Peyer's patch (tissue), 4 donors: ENCODE data around the gene FAM200A. TPM values are rescaled to one million over a fixed set of nuclear protein-coding genes. Genes with fewer than 3 reads are reported as not detected.
"Not testable (repeated sequence)": the region's sequence is repeated elsewhere in the genome, so short reads cannot be mapped to it uniquely, and the experiment has no call there.

Experiments
- DNase-seq, 3 donors: peaks; one replicate each; pipeline ENCODE4 v3.0.0-alpha.2; 2017 to 2019
- H3K27ac ChIP-seq, 4 donors: fragments of 200-600 bp; sonication (generic); one replicate each; pipeline ENCODE4 v1.5.1; 2016 to 2019
- H3K27me3 ChIP-seq, 2 donors: fragments of 200-600 bp; sonication (generic); one replicate each; pipeline ENCODE4 v1.5.1; 2019
- H3K36me3 ChIP-seq, 3 donors: fragments of 200-600 bp; sonication (generic); one replicate each; pipeline ENCODE4 v1.5.1; 2016 to 2019
- H3K4me1 ChIP-seq, 4 donors: fragments of 200-600 bp; sonication (generic); one replicate each; pipeline ENCODE4 v1.5.1; 2016 to 2019
- H3K4me3 ChIP-seq, 4 donors: fragments of 200-600 bp; sonication (generic); 1 replicate in 3 of 4; 2 replicates in 1 of 4; pipeline ENCODE4 v1.5.1; 2016 to 2019; ENCODE audit warnings: mild to moderate bottlenecking in 1 of 4
- H3K9me3 ChIP-seq, 4 donors: fragments of 200-600 bp; sonication (generic); one replicate each; pipeline ENCODE4 v1.5.1; 2016 to 2019; ENCODE audit warnings: mild to moderate bottlenecking in 1 of 4
- POLR2A ChIP-seq, 2 donors: fragments of 450-650 bp; IDR thresholded peaks; one replicate each; pipeline ENCODE4 v1.5.1; 2017; ENCODE audit warnings: antibody characterized with exemption in 2 of 2, mild to moderate bottlenecking in 2 of 2, moderate library complexity in 2 of 2
- total RNA-seq, 4 donors: library from RNA; depleted of rRNA; stranded (reverse); fragments of >200 nt; gene quantifications; one replicate each; pipeline ENCODE4 v1.1.0, GENCODE V29; 2016
- TF ChIP-seq, protein P1 (sequence below), 6 experiments: fragments of 450-650 bp in 4 of 6; fragments of 200-600 bp in 2 of 6; sonication (generic) in 1 of 6; IDR thresholded peaks; one replicate each; pipeline ENCODE4 v1.5.1; 2017 to 2019; ENCODE audit warnings: antibody characterized with exemption in 6 of 6, mild to moderate bottlenecking in 3 of 6, moderate library complexity in 1 of 6

Gene FAM200A
- total RNA-seq, 4 donors from 2014 or later, result 2.2 to 4.2 (median 2.6) TPM

GRCh38 chr7:99557196-99557607 is 5.3 kb upstream of the FAM200A start:
- H3K27ac ChIP-seq, result peak overlapping the region; percentile 90 to 98 (median 96)
- H3K36me3 ChIP-seq, result peaks cover 0 to 19% (median 0%) of the 10 kb centered on the region in 3 donors
- H3K4me1 ChIP-seq, result peaks cover 0 to 25% (median 9%) of the 10 kb centered on the region in 4 donors
- DNase-seq, result no peak
- H3K27me3 ChIP-seq, result no peaks in the 10 kb centered on the region
- TF ChIP-seq, protein P1, sequence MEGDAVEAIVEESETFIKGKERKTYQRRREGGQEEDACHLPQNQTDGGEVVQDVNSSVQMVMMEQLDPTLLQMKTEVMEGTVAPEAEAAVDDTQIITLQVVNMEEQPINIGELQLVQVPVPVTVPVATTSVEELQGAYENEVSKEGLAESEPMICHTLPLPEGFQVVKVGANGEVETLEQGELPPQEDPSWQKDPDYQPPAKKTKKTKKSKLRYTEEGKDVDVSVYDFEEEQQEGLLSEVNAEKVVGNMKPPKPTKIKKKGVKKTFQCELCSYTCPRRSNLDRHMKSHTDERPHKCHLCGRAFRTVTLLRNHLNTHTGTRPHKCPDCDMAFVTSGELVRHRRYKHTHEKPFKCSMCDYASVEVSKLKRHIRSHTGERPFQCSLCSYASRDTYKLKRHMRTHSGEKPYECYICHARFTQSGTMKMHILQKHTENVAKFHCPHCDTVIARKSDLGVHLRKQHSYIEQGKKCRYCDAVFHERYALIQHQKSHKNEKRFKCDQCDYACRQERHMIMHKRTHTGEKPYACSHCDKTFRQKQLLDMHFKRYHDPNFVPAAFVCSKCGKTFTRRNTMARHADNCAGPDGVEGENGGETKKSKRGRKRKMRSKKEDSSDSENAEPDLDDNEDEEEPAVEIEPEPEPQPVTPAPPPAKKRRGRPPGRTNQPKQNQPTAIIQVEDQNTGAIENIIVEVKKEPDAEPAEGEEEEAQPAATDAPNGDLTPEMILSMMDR (IDR thresholded peaks at IDR 0.05), result no peak
- no peak for TF ChIP-seq POLR2A (IDR thresholded peaks at IDR 0.05)
- peak overlapping the region in 3 of 4 donors; percentile 79 to 96 (median 81) for H3K4me3 ChIP-seq
- no peaks in the 10 kb centered on the region for H3K9me3 ChIP-seq

DNA sequence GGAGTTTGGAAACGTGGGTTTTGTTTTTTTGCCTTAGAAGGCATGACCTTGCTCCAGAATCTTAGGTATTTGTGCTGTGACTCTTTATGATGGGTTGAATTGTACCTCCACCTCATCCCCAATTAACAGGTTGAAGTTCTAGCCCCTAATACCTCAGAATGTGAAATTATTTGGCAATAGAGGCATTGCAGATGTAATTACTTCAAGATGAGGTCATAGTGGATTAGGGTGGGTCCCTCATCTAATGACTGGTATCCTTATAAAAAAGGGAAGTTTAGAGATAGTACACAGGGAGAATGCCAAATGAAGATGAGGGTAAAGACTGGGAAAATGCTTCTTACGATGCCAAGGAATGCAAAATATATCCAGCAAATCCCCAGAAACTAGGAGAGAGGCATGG is 3.0 kb upstream of the FAM200A start:
- Histone ChIP-seq H3K27me3 (no peaks in the 10 kb centered on the region), H3K4me3 (no peak overlapping the region), H3K4me1 (peaks cover 3 to 23% (median 8%) of the 10 kb centered on the region in 4 donors), H3K9me3 (no peaks in the 10 kb centered on the region), H3K27ac (no peak overlapping the region), H3K36me3 (no peaks in the 10 kb centered on the region)
- no peak for DNase-seq
- TF ChIP-seq POLR2A (IDR thresholded peaks at IDR 0.05), result no peak
- TF ChIP-seq, protein P1 (IDR thresholded peaks at IDR 0.05), result no peak

DNA sequence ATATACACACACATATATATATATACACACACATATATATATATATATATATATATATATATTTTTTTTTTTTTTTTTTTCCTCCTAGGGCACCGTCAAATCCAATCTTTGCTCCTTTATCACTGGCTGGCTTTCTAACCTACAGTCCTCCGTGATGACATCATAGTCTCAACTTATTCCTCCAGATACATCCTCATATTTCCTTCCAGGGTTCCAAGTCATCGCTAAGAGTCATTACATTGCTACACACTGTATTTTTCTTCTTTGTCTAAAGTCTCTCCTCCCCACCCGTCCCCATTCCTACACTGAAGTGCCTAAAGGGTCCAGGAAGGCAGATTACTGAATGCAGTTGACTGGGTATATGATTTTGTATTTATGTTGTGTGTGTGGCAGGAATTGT is 1.1 kb upstream of the FAM200A start:
- Histone ChIP-seq H3K9me3 (no peaks in the 10 kb centered on the region), H3K27ac (no peak overlapping the region), H3K4me1 (peaks cover 3 to 18% (median 6%) of the 10 kb centered on the region in 4 donors), H3K27me3 (no peaks in the 10 kb centered on the region), H3K4me3 (no peak overlapping the region), H3K36me3 (peaks cover 0 to 4% (median 0%) of the 10 kb centered on the region in 3 donors)
- DNase-seq, result no peak
- no peak for TF ChIP-seq POLR2A (IDR thresholded peaks at IDR 0.05)
- TF ChIP-seq, protein P1 (IDR thresholded peaks at IDR 0.05), result no peak

DNA sequence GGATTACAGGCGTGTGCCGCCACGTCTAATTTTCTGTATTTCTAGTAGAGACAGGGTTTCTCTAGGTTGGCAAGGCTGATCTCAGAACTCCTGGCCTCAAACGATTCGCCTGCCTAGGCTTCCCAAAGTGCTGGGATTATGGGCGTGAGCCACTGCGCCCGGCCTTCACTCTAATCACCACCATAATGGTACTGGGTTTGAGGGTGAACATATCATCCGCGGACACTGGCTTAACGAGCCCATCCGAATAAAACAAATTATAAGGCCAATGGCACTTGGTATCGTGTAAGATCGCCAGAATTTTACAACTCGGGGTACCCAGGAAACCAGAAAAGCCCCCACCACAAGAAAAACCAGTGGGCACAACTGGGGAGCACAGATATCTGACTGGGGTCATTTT is 580 bp downstream of the FAM200A start:
- peak overlapping the region; percentile 75 to 95 (median 86) for H3K4me3 ChIP-seq

DNA sequence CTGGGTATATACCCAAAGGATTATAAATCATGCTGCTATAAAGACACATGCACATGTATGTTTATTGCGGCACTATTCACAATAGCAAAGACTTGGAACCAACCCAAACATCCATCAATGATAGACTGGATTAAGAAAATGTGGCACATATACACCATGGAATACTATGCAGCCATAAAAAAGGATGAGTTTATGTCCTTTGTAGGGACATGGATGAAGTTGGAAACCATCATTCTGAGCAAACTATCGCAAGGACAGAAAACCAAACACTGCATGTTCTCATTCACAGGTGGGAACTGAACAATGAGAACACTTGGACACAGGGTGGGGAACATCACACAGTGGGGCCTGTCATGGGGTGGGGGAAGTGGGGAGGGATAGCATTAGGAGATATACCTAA is 2.4 kb downstream of the FAM200A start:
- not testable (repeated sequence) for H3K4me3 ChIP-seq, DNase-seq, H3K27ac ChIP-seq, H3K4me1 ChIP-seq, H3K27me3 ChIP-seq, H3K9me3 ChIP-seq
- peaks cover 0 to 15% (median 0%) of the 10 kb centered on the region in 3 donors for H3K36me3 ChIP-seq

More for the DNA sequence above, 580 bp downstream of the FAM200A start:
- Histone ChIP-seq H3K27me3 (no peaks in the 10 kb centered on the region), H3K36me3 (peaks cover 0 to 15% (median 0%) of the 10 kb centered on the region in 3 donors), H3K27ac (peak overlapping the region; percentile 78 to 86 (median 83)), H3K4me1 (peaks cover 0 to 9% (median 4%) of the 10 kb centered on the region in 4 donors), H3K9me3 (no peaks in the 10 kb centered on the region)
- DNase-seq, result no peak
- no peak for TF ChIP-seq POLR2A (IDR thresholded peaks at IDR 0.05)
- TF ChIP-seq, protein P1 (IDR thresholded peaks at IDR 0.05), result no peak

- not testable (repeated sequence) for H3K27me3 ChIP-seq, H3K4me1 ChIP-seq, DNase-seq, H3K4me3 ChIP-seq, H3K27ac ChIP-seq
- Histone ChIP-seq H3K36me3 (peaks cover 0 to 15% (median 0%) of the 10 kb centered on the region in 3 donors), H3K9me3 (peaks cover 0 to 14% (median 4%) of the 10 kb centered on the region in 4 donors)
These were observed 6.6 kb downstream of the FAM200A start for GRCh38 chr7:99545308-99545707.

- no peaks in the 10 kb centered on the region for H3K27me3 ChIP-seq
- H3K9me3 ChIP-seq, result peaks cover 0 to 19% (median 4%) of the 10 kb centered on the region in 4 donors
- no peaks in the 10 kb centered on the region for H3K4me1 ChIP-seq
- H3K36me3 ChIP-seq, result peaks cover 0 to 15% (median 0%) of the 10 kb centered on the region in 3 donors
- TF ChIP-seq, protein P1 (IDR thresholded peaks at IDR 0.05), result no peak
- no peak for TF ChIP-seq POLR2A (IDR thresholded peaks at IDR 0.05)
- no peak overlapping the region for H3K4me3 ChIP-seq
- DNase-seq, result no peak
- H3K27ac ChIP-seq, result no peak overlapping the region
These were observed 8.0 kb downstream of the FAM200A start for GRCh38 chr7:99543916-99544315.
